PC-9 (cell line): ENCODE data around the gene CIITA. TPM values are rescaled to one million over a fixed set of nuclear protein-coding genes. Genes with fewer than 3 reads are reported as not detected.

Experiments used
- BruUV-seq: library from RNA; stranded (reverse); fragments of 400-500 nt; replicated peaks from 2 replicates; lab custom pipeline; 2021; lab: Mats Ljungman, UMichigan
- CTCF ChIA-PET: fragments of 300-600 bp; sonication (Branson Sonifier 250); formaldehyde crosslinking; loops from one replicate; lab custom pipeline; 2022; ENCODE audit warnings: antibody characterized with exemption; lab: Charles Lee
- POLR2A ChIA-PET: fragments of 300-600 bp; sonication (Branson Sonifier 250); formaldehyde crosslinking; loops from one replicate; lab custom pipeline; 2022; ENCODE audit warnings: antibody characterized with exemption; ENCODE audit not compliant: unreplicated experiment; lab: Charles Lee
- DNase-seq, 2 experiments: peaks; one replicate each; pipeline versions ENCODE4 v3.0.0 to v3.0.0-alpha.2; 2015 to 2022; ENCODE audit warnings: mixed read lengths in 1 of 2
- H2AFZ ChIP-seq: fragments of 200-600 bp; sonication (generic); 2 replicates; pipeline ENCODE4 v1.8.1; 2017; ENCODE audit warnings: antibody characterized with exemption
- H3F3A ChIP-seq: fragments of 200-600 bp; sonication (generic); 2 replicates; pipeline ENCODE4 v1.8.1; 2017; ENCODE audit warnings: antibody characterized with exemption, mild to moderate bottlenecking, low read depth; ENCODE audit not compliant: insufficient read depth
- H3K27ac ChIP-seq: fragments of 200-600 bp; sonication (generic); 2 replicates; pipeline ENCODE4 v1.6.1; 2016; ENCODE audit warnings: mixed run types
- H3K27me3 ChIP-seq: fragments of 200-600 bp; sonication (generic); 2 replicates; pipeline ENCODE4 v1.6.1; 2016; ENCODE audit warnings: low read depth, mixed run types; ENCODE audit not compliant: insufficient read depth
- H3K36me3 ChIP-seq: fragments of 200-600 bp; sonication (generic); 2 replicates; pipeline ENCODE4 v1.6.1; 2016; ENCODE audit warnings: low read depth, mixed run types
- H3K4me1 ChIP-seq: fragments of 200-600 bp; sonication (generic); replicated peaks from 2 replicates; pipeline ENCODE4 v1.6.1; 2016; ENCODE audit warnings: mixed run types; ENCODE audit not compliant: insufficient read depth
- H3K4me2 ChIP-seq: fragments of 200-600 bp; sonication (generic); 2 replicates; pipeline ENCODE4 v1.6.1; 2017; ENCODE audit warnings: mixed run types
- H3K4me3 ChIP-seq: fragments of 200-600 bp; sonication (generic); 2 replicates; pipeline ENCODE4 v1.6.1; 2016; ENCODE audit warnings: mixed run types
- H3K79me2 ChIP-seq: fragments of 200-600 bp; sonication (generic); 2 replicates; pipeline ENCODE4 v1.6.1; 2017; ENCODE audit warnings: low read depth, mixed run types
- H3K9me2 ChIP-seq: fragments of 200-600 bp; sonication (generic); 2 replicates; pipeline ENCODE4 v1.8.1; 2017; ENCODE audit warnings: mild to moderate bottlenecking; ENCODE audit not compliant: insufficient read depth
- H3K9me3 ChIP-seq: fragments of 200-600 bp; sonication (generic); 2 replicates; pipeline ENCODE4 v1.8.1; 2016; ENCODE audit warnings: low read depth; ENCODE audit not compliant: insufficient read depth
- H4K20me1 ChIP-seq: fragments of 200-600 bp; sonication (generic); 2 replicates; pipeline ENCODE4 v1.8.1; 2017; ENCODE audit not compliant: insufficient read depth
- CTCF ChIP-seq: fragments of 200-600 bp; sonication (generic); conservative IDR thresholded peaks from 2 replicates; pipeline ENCODE4 v1.6.1; 2017; ENCODE audit warnings: mixed run types, antibody characterized with exemption, mild to moderate bottlenecking, moderate library complexity
- EZH2 ChIP-seq: fragments of 200-600 bp; sonication (generic); IDR thresholded peaks from 2 replicates; pipeline ENCODE4 v1.8.0; 2017; ENCODE audit warnings: antibody characterized with exemption, low read depth
- intact Hi-C: fragments of 100-400 bp; cut with micrococcal nuclease; formaldehyde crosslinking; loops from one replicate; pipeline ENCODE4 v1.10.0; 2022; ENCODE audit not compliant: unreplicated experiment
- total RNA-seq: library from RNA; stranded (reverse); gene quantifications from 2 replicates; pipeline ENCODE4 v1.2.3, GENCODE V29; 2021

Gene CIITA
- total RNA-seq, 1 experiment from 2014 or later = 1.7 TPM

- CTCF ChIA-PET = interaction anchor here (0.6 kb wide), 1 partner anchor 12 kb away, joined by 3 read pairs; no protein-coding TSS in a partner anchor
Measured at GRCh38 chr16:10865991-10866966, 10.7 kb upstream of the CIITA start.

GRCh38 chr16:10867199-10867598 lies 9.8 kb upstream of the CIITA start:
- H3K4me1 ChIP-seq = peaks cover 23% of the 10 kb centered on the region
- H3K27ac ChIP-seq = no peak overlapping the region
- ChIA-PET POLR2A (no interaction called here), CTCF (no interaction called here)
- H4K20me1 ChIP-seq = no peaks in the 10 kb centered on the region
- H3K27me3 ChIP-seq = no peaks in the 10 kb centered on the region
- TF ChIP-seq CTCF (no peak), EZH2 (no peak)
- no peak overlapping the region for H2AFZ ChIP-seq
- no peaks in the 10 kb centered on the region for H3K9me2 ChIP-seq
- no peak overlapping the region for H3K4me3 ChIP-seq
- H3K79me2 ChIP-seq = no peaks in the 10 kb centered on the region
- BruUV-seq = no TSS peak
- DNase-seq = no peak
- peaks cover 14% of the 10 kb centered on the region; the same call in 1 of the 2 replicates for H3F3A ChIP-seq
- H3K36me3 ChIP-seq = no peaks in the 10 kb centered on the region
- intact Hi-C loops = no loop called here
- no peak overlapping the region for H3K4me2 ChIP-seq
- no peaks in the 10 kb centered on the region for H3K9me3 ChIP-seq

More at GRCh38 chr16:10865991-10866966, 10.7 kb upstream of the CIITA start:
- H3K4me1 ChIP-seq = peaks cover 19% of the 10 kb centered on the region
- no peaks in the 10 kb centered on the region for H3K27me3 ChIP-seq
- H3K9me2 ChIP-seq = no peaks in the 10 kb centered on the region
- H3K79me2 ChIP-seq = no peaks in the 10 kb centered on the region
- no peaks in the 10 kb centered on the region for H4K20me1 ChIP-seq
- TF ChIP-seq EZH2 = no peak
- no peak for TF ChIP-seq CTCF
- peaks cover 10% of the 10 kb centered on the region; the same call in 1 of the 2 replicates for H3F3A ChIP-seq
- no peak overlapping the region for H3K27ac ChIP-seq
- intact Hi-C loops = no loop called here
- H3K9me3 ChIP-seq = no peaks in the 10 kb centered on the region
- POLR2A ChIA-PET = no interaction called here
- no peak for DNase-seq
- no peaks in the 10 kb centered on the region for H3K36me3 ChIP-seq
- BruUV-seq = no TSS peak
- no peak overlapping the region for H2AFZ ChIP-seq
- no peak overlapping the region for H3K4me3 ChIP-seq
- no peak overlapping the region for H3K4me2 ChIP-seq

- no peaks in the 10 kb centered on the region for H3K9me2 ChIP-seq
- no peaks in the 10 kb centered on the region for H4K20me1 ChIP-seq
- DNase-seq = no peak
- no peaks in the 10 kb centered on the region for H3K27me3 ChIP-seq
- ChIA-PET POLR2A (no interaction called here), CTCF (no interaction called here)
- no peak overlapping the region for H3K4me2 ChIP-seq
- BruUV-seq = no TSS peak
- no peak overlapping the region for H3K27ac ChIP-seq
- intact Hi-C loops = no loop called here
- no peaks in the 10 kb centered on the region for H3K36me3 ChIP-seq
- H3K4me3 ChIP-seq = no peak overlapping the region
- H2AFZ ChIP-seq = no peak overlapping the region
- peaks cover 18% of the 10 kb centered on the region for H3K4me1 ChIP-seq
- peaks cover 10% of the 10 kb centered on the region; the same call in 1 of the 2 replicates for H3F3A ChIP-seq
- no peaks in the 10 kb centered on the region for H3K9me3 ChIP-seq
- H3K79me2 ChIP-seq = no peaks in the 10 kb centered on the region
- TF ChIP-seq CTCF (no peak), EZH2 (no peak)
Measured at GRCh38 chr16:10868104-10868595, 8.9 kb upstream of the CIITA start.
